ENCODE data around the gene PPM1G. TPM values are rescaled to one million over a fixed set of nuclear protein-coding genes. Genes with fewer than 3 reads are reported as not detected.

The PPM1G gene
- total RNA-seq, 1 experiment from 2014 or later, result 147 TPM

DNA sequence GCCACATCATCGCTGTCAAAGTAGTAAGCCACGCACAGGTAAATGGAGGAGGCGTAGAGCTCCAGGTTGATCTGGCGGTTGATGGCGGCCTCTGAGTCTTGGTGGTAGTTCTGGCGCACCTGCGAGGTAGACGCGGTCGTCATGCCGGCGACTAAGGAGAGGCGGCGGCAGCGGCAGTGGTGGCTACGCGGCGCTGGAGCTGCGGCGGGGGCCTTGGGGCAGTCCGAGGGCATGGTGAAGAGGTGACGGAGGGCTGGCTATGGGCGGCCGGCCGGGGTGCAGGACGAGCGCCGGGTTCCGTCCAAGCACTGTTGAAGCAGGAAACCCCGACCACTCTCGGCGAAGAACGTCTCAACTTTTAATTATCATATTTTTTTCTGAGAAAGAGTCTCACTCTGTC, 16.2 kb downstream of the PPM1G start:
- Histone ChIP-seq H3K4me3 (ENCODE audit: low read depth, low read length, poor library complexity, severe bottlenecking) (no peak overlapping the region), H3K4me1 (ENCODE audit: insufficient read depth, low read length, poor library complexity, severe bottlenecking) (no peaks in the 10 kb centered on the region), H3K36me3 (ENCODE audit: insufficient read depth, low read length, poor library complexity, severe bottlenecking) (peaks cover 5% of the 10 kb centered on the region), H3K27me3 (replicated peaks; ENCODE audit: insufficient read depth, low read depth, low read length, poor library complexity) (no peaks in the 10 kb centered on the region), H3K27ac (ENCODE audit: low read depth, low read length, poor library complexity, severe bottlenecking) (no peak overlapping the region), H3K9me3 (ENCODE audit: low read depth, low read length, poor library complexity, severe bottlenecking) (no peaks in the 10 kb centered on the region)
- intact Hi-C loops (cut with micrococcal nuclease; ENCODE audit: unreplicated experiment), result no loop called here
- TF ChIP-seq, protein P1, sequence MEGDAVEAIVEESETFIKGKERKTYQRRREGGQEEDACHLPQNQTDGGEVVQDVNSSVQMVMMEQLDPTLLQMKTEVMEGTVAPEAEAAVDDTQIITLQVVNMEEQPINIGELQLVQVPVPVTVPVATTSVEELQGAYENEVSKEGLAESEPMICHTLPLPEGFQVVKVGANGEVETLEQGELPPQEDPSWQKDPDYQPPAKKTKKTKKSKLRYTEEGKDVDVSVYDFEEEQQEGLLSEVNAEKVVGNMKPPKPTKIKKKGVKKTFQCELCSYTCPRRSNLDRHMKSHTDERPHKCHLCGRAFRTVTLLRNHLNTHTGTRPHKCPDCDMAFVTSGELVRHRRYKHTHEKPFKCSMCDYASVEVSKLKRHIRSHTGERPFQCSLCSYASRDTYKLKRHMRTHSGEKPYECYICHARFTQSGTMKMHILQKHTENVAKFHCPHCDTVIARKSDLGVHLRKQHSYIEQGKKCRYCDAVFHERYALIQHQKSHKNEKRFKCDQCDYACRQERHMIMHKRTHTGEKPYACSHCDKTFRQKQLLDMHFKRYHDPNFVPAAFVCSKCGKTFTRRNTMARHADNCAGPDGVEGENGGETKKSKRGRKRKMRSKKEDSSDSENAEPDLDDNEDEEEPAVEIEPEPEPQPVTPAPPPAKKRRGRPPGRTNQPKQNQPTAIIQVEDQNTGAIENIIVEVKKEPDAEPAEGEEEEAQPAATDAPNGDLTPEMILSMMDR (conservative IDR thresholded peaks at IDR 0.05; ENCODE audit: low read depth, low read length), result no peak
- TF ChIP-seq EZH2 (IDR thresholded peaks at IDR 0.05; ENCODE audit: borderline replicate concordance, low read depth, low read length, poor library complexity, severe bottlenecking), result no peak
- ChIA-PET CTCF (no interaction called here), POLR2A (ENCODE audit: low non-redundant PET) (no interaction called here)
- no peak for DNase-seq (ENCODE audit: low spot score)
- BruUV-seq (replicated peaks), result no TSS peak

DNA sequence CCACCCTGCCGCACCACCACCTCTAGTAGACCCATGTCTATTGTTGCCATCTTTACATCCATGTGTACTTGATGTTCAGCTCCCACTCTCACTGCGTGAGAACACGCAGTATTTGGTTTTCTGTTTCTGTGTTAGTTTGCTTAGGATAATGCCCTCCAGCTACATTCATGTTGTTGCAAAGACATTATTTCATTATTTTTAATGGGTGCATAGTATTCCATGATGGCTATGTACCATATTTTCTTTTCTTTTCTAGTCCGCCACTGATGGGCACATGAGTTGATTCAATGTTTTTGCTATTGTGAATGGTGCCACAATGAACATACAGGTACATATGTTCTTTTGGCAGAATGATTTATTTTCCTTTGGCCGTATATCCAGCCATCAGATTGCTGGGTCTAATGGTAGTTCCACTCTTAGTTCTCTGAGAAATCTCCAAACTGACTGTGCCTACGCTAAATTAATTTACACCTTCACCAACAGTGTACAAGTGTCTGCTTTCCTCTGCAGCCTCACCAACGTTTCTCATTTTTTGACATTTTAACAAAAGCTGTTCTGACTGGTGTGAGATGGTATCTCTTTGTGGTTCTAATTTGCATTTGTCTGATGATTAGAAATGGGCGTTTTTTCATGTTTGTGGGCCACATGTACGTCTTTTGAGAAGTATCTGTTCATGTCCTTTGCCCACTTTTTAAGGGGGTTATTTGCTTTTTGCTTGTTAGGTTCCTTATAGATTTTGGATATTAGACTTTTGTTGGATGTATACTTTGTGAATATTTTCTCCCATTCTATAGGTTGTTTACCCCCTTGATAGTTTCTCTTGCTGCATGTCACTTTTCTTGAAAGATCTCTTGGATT, 18.3 kb downstream of the PPM1G start:
- Histone ChIP-seq H3K27me3 (replicated peaks; ENCODE audit: insufficient read depth, low read depth, low read length, poor library complexity) (no peaks in the 10 kb centered on the region), H3K27ac (ENCODE audit: low read depth, low read length, poor library complexity, severe bottlenecking) (no peak overlapping the region), H3K9me3 (ENCODE audit: low read depth, low read length, poor library complexity, severe bottlenecking) (no peaks in the 10 kb centered on the region), H3K4me3 (ENCODE audit: low read depth, low read length, poor library complexity, severe bottlenecking) (no peak overlapping the region), H3K4me1 (ENCODE audit: insufficient read depth, low read length, poor library complexity, severe bottlenecking) (no peaks in the 10 kb centered on the region), H3K36me3 (ENCODE audit: insufficient read depth, low read length, poor library complexity, severe bottlenecking) (peaks cover 7% of the 10 kb centered on the region)
- TF ChIP-seq, protein P1 (conservative IDR thresholded peaks at IDR 0.05; ENCODE audit: low read depth, low read length), result no peak
- TF ChIP-seq EZH2 (IDR thresholded peaks at IDR 0.05; ENCODE audit: borderline replicate concordance, low read depth, low read length, poor library complexity, severe bottlenecking), result no peak
- ChIA-PET CTCF (no interaction called here), POLR2A (ENCODE audit: low non-redundant PET) (no interaction called here)
- no peak for DNase-seq (ENCODE audit: low spot score)
- intact Hi-C loops (cut with micrococcal nuclease; ENCODE audit: unreplicated experiment), result no loop called here
- BruUV-seq (replicated peaks), result TSS peak; percentile 27

DNA sequence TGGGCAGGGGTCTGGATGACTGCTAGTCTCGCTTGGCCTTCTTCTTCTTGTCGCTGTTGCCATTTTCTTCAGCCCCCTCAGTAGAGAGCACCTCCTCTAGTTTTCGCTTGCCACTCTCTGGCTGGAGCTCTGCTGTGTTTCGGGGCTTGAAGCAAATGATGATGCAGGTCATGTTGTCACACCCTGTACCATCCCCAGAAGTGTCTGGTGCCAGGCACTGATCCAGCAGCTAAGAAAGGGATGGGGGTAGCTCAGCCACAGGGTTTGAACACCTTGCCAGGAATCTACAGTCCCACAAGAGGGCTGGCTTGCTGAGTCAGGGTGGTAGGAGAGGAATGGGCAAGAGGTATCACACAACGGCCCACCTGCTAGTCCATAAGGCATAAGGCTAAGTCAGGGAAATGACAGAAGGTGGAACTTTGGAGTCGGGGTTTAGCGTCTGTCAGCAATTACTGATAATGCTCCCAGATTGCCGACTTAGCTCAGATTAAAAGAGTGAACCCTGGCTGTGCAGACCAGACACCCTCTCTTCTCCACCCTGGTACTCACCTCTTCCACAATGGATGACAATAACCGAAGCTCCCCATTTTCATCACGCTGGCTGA, 27.7 kb downstream of the PPM1G start:
- POLR2A ChIA-PET (ENCODE audit: low non-redundant PET), result no interaction called here
- TF ChIP-seq EZH2 (IDR thresholded peaks at IDR 0.05; ENCODE audit: borderline replicate concordance, low read depth, low read length, poor library complexity, severe bottlenecking), result no peak
- TF ChIP-seq, protein P1 (conservative IDR thresholded peaks at IDR 0.05; ENCODE audit: low read depth, low read length), result no peak
- BruUV-seq (replicated peaks), result TSS peak; percentile 83
- peaks cover 71% of the 10 kb centered on the region for H3K36me3 ChIP-seq (ENCODE audit: insufficient read depth, low read length, poor library complexity, severe bottlenecking)
- no peak for DNase-seq (ENCODE audit: low spot score)
- no peaks in the 10 kb centered on the region for H3K27me3 ChIP-seq (replicated peaks; ENCODE audit: insufficient read depth, low read depth, low read length, poor library complexity)
- no peaks in the 10 kb centered on the region for H3K9me3 ChIP-seq (ENCODE audit: low read depth, low read length, poor library complexity, severe bottlenecking)
- H3K27ac ChIP-seq (ENCODE audit: low read depth, low read length, poor library complexity, severe bottlenecking), result peak overlapping the region; percentile 89
- peaks cover 15% of the 10 kb centered on the region for H3K4me1 ChIP-seq (ENCODE audit: insufficient read depth, low read length, poor library complexity, severe bottlenecking)
- CTCF ChIA-PET, result no interaction called here
- no peak overlapping the region for H3K4me3 ChIP-seq (ENCODE audit: low read depth, low read length, poor library complexity, severe bottlenecking)
- intact Hi-C loops (cut with micrococcal nuclease; ENCODE audit: unreplicated experiment), result no loop called here

Measured in A673 (cell line).